Measurements from ENCODE around the gene ARHGAP28. TPM values are rescaled to one million over a fixed set of nuclear protein-coding genes. Genes with fewer than 3 reads are reported as not detected.

ARHGAP28 gene
- total RNA-seq, 3 donors from 2014 or later: 2.0 to 6.8 (median 2.6) TPM

GRCh38 chr18:6776188-6776587 lies 46.7 kb downstream of the ARHGAP28 start:
- no peak overlapping the region for H3K4me3 ChIP-seq
- no peak for TF ChIP-seq CTCF (IDR thresholded peaks at IDR 0.05)
- ATAC-seq (no peak), DNase-seq (no peak)
- no peaks in the 10 kb centered on the region for H3K9me3 ChIP-seq
- intact Hi-C loops (cut with DNase I, micrococcal nuclease): no loop called here
- no peaks in the 10 kb centered on the region for H3K36me3 ChIP-seq (ENCODE audit: low read depth)
- no peaks in the 10 kb centered on the region for H3K4me1 ChIP-seq (ENCODE audit: low read depth)

DNA sequence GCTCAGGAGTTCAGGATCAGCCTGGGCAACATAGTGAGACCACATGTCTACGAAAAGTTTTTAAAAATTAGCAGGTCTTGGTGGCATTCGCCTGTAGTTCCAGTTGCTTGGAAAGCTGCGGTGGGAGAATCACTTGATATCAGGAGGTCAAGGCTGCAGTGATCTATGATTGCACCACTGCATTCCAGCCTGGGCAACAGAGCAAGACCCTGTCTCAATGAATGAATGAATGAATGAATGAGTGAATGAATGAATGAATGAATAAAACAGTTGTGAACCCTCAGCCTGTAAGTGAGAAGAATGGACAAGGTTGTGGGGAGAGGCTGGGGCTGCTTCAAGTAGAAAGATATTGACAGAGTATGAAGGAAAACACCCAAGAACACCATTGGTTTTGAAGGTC lies 48.0 kb downstream of the ARHGAP28 start:
- H3K9me3 ChIP-seq: no peaks in the 10 kb centered on the region
- DNase-seq: no peak
- H3K36me3 ChIP-seq (ENCODE audit: low read depth): no peaks in the 10 kb centered on the region
- intact Hi-C loops (cut with DNase I, micrococcal nuclease): no loop called here
- H3K4me1 ChIP-seq (ENCODE audit: low read depth): no peaks in the 10 kb centered on the region
- H3K4me3 ChIP-seq: no peak overlapping the region
- TF ChIP-seq CTCF (IDR thresholded peaks at IDR 0.05): no peak
- no peak for ATAC-seq

- Histone ChIP-seq H3K9me3 (no peaks in the 10 kb centered on the region), H3K36me3 (ENCODE audit: low read depth) (no peaks in the 10 kb centered on the region), H3K4me1 (ENCODE audit: low read depth) (no peaks in the 10 kb centered on the region), H3K4me3 (no peak overlapping the region)
- no peak for TF ChIP-seq CTCF (IDR thresholded peaks at IDR 0.05)
- ATAC-seq (no peak), DNase-seq (no peak)
- intact Hi-C loops (cut with DNase I, micrococcal nuclease): no loop called here
These were observed 49.1 kb downstream of the ARHGAP28 start for GRCh38 chr18:6778459-6779247.

DNA sequence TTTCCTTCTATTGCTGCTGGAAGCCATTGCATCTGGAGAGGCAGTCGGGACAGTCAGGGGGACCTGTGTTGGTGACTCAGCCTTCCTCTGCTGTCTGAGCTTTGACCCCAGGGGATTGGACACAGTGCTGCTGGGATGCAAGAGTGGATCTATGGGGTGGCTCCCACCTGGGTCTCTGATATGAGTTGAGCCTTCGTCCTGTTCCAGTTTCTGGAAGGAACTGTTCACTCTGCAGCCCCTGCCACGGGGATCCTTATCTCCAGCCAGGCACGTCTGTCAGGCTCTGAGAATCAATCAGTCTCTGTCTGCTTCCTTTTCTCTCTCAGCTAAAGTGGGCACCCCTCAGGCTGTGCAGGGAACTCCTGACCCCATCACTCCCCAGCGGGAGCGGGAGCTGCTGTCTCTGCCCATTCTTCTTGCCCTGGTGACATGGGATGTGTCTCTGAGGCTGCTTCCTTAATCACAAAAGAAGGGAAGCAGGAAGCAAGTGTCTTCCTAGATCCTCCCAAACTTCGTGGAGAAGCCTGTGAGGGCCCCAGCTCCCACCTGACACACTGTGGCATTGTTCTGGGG lies 51.7 kb downstream of the ARHGAP28 start:
- no peak overlapping the region for H3K4me3 ChIP-seq
- no peaks in the 10 kb centered on the region for H3K9me3 ChIP-seq
- DNase-seq: no peak
- H3K4me1 ChIP-seq (ENCODE audit: low read depth): no peaks in the 10 kb centered on the region
- no peak for TF ChIP-seq CTCF (IDR thresholded peaks at IDR 0.05)
- intact Hi-C loops (cut with DNase I, micrococcal nuclease): no loop called here
- H3K36me3 ChIP-seq (ENCODE audit: low read depth): no peaks in the 10 kb centered on the region
- no peak for ATAC-seq

GRCh38 chr18:6781796-6782195 lies 52.3 kb downstream of the ARHGAP28 start:
- no peak for ATAC-seq
- no peak for TF ChIP-seq CTCF (IDR thresholded peaks at IDR 0.05)
- intact Hi-C loops (cut with DNase I, micrococcal nuclease): no loop called here
- H3K4me1 ChIP-seq (ENCODE audit: low read depth): no peaks in the 10 kb centered on the region
- no peaks in the 10 kb centered on the region for H3K9me3 ChIP-seq
- no peaks in the 10 kb centered on the region for H3K36me3 ChIP-seq (ENCODE audit: low read depth)
- H3K4me3 ChIP-seq: no peak overlapping the region
- DNase-seq: no peak

All from mucosa of descending colon (tissue), 3 donors.